SU-DHL-6 (cell line): ENCODE measurements around the gene SLC25A42.
A peak's percentile ranks its signal among the peaks of the same experiment; 100 is the strongest.

Source experiments
- H2AFZ ChIP-seq: fragments of 200-600 bp; sonication (generic); 2 replicates; pipeline ENCODE4 v1.6.1; 2014; ENCODE audit warnings: low read depth, mild to moderate bottlenecking, moderate library complexity, mixed read lengths, antibody characterized with exemption, low read length; ENCODE audit not compliant: severe bottlenecking
- H3F3A ChIP-seq: fragments of 200-600 bp; shearing (Covaris generic); 2 replicates; pipeline ENCODE4 v1.6.0; 2016; ENCODE audit warnings: antibody characterized with exemption, mild to moderate bottlenecking; ENCODE audit not compliant: insufficient read depth
- H3K27ac ChIP-seq: fragments of 200-600 bp; sonication (generic); 2 replicates; pipeline ENCODE4 v1.5.1; 2016; ENCODE audit warnings: low read depth, mild to moderate bottlenecking, low read length, moderate library complexity, mixed read lengths
- H3K27me3 ChIP-seq: fragments of 200-600 bp; sonication (generic), shearing (Covaris generic); 2 replicates; pipeline ENCODE4 v1.6.0; 2014; ENCODE audit warnings: mild to moderate bottlenecking, low read length
- H3K36me3 ChIP-seq: fragments of 200-600 bp; sonication (generic); 2 replicates; pipeline ENCODE4 v1.6.1; 2014; ENCODE audit warnings: mild to moderate bottlenecking, low read length, mixed read lengths
- H3K4me2 ChIP-seq: fragments of 300-600, 200-600 bp; shearing (Covaris generic), sonication (generic); 2 replicates; pipeline ENCODE4 v1.6.0; 2014; ENCODE audit warnings: low read length, low read depth, mild to moderate bottlenecking; ENCODE audit not compliant: poor library complexity, severe bottlenecking
- H3K4me3 ChIP-seq: fragments of 200-600 bp; sonication (generic); 2 replicates; pipeline ENCODE4 v1.5.1; 2014; ENCODE audit warnings: antibody characterized with exemption, low read length, mild to moderate bottlenecking, mixed read lengths; ENCODE audit not compliant: insufficient read depth, poor library complexity, severe bottlenecking
- H3K79me2 ChIP-seq: fragments of 200-600 bp; sonication (generic); 2 replicates; pipeline ENCODE4 v1.6.1; 2014; ENCODE audit warnings: mild to moderate bottlenecking, low read length, moderate library complexity; ENCODE audit not compliant: insufficient read depth
- H3K9ac ChIP-seq: fragments of 200-600 bp; sonication (generic); 2 replicates; pipeline ENCODE4 v1.7.0; 2014; ENCODE audit warnings: mild to moderate bottlenecking, low read length
- H3K9me2 ChIP-seq: fragments of 200-600 bp; sonication (generic); replicated peaks from 2 replicates; pipeline ENCODE4 v1.6.1; 2014; ENCODE audit warnings: low read length; ENCODE audit not compliant: insufficient read depth
- H3K9me3 ChIP-seq: fragments of 200-600 bp; sonication (generic); 2 replicates; pipeline ENCODE4 v1.6.1; 2014; ENCODE audit warnings: low read length, mixed read lengths; ENCODE audit not compliant: insufficient read depth
- H4K20me1 ChIP-seq: fragments of 200-600 bp; sonication (generic); 2 replicates; pipeline ENCODE4 v1.6.1; 2014; ENCODE audit warnings: low read depth, mild to moderate bottlenecking, antibody characterized with exemption, low read length, moderate library complexity, mixed read lengths
- CTCF ChIP-seq: fragments of 200-600 bp; sonication (generic); IDR thresholded peaks from one replicate; pipeline ENCODE4 v1.5.1; 2017; ENCODE audit warnings: antibody characterized with exemption, mild to moderate bottlenecking, low read length, moderate library complexity; ENCODE audit not compliant: insufficient read depth, poor library complexity, severe bottlenecking
- EZH2phosphoT487 ChIP-seq: fragments of 200-600 bp; sonication (generic), shearing (Covaris generic); conservative IDR thresholded peaks from 2 replicates; pipeline ENCODE4 v1.6.1; 2018; ENCODE audit warnings: mild to moderate bottlenecking, antibody characterized with exemption, low read length, moderate library complexity, mixed read lengths

SLC25A42 gene

GRCh38 chr19:19064098-19064722 lies 416 bp downstream of the SLC25A42 start:
- Histone ChIP-seq H3K27ac (peak overlapping the region; percentile 45), H3F3A (peaks cover 17% of the 10 kb centered on the region; the same call in 1 of the 2 replicates), H3K4me3 (peak overlapping the region; percentile 69), H3K9me2 (no peaks in the 10 kb centered on the region), H3K27me3 (no peaks in the 10 kb centered on the region), H2AFZ (peak overlapping the region; percentile 22), H3K36me3 (no peaks in the 10 kb centered on the region), H3K9ac (peak overlapping the region; percentile 62), H3K79me2 (peaks cover 14% of the 10 kb centered on the region), H4K20me1 (no peaks in the 10 kb centered on the region), H3K9me3 (no peaks in the 10 kb centered on the region), H3K4me2 (peak overlapping the region; percentile 88)
- no peak for TF ChIP-seq EZH2phosphoT487
- TF ChIP-seq CTCF = peak; percentile 31

DNA sequence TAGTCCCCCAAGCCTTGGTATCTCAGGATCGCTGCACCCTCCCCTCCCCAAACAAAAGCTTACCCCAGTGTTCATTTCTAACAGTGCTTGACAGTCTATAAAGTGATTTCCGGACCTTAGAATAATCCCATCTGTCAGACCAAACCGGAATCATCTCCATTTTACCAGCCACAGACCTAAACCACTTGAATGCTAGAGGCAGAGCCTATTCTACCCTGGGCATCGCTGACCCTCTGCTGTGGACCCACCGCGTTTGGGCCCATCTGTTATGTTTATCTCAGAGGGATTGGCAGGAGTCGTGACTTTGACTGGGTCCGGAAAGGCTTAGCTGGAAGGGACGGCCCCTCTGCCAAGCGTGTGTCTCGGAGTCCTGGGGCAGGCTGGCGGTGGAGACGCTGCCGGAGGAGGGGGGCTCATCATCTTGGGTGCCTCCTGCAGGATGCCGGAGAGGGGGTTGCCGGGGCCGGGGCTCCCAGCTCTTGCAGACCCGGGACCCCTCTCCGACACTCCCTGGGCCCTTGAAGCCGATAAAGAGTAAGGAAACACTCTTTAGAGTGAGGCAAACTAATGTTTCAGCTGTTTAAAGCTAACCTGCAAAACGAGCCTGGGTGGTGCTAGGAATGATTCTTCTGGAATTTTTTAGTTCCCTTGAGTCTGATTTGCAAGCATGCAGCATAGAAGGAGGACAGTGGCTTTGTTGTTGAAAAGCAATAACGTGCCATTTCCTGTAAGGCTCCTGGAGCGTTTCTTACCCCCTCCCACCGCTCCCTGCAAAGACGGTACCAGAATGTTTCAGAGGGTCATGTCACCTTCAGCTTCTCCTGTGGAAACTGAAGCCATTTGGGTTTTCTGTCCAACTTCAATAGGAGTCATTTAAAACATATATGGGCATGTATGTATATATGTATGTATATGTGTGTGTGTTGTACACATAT lies 1.3 kb downstream of the SLC25A42 start:
- peak overlapping the region; percentile 62 for H3K9ac ChIP-seq
- no peaks in the 10 kb centered on the region for H4K20me1 ChIP-seq
- H3K27me3 ChIP-seq = no peaks in the 10 kb centered on the region
- no peaks in the 10 kb centered on the region for H3K9me2 ChIP-seq
- peak overlapping the region; percentile 22 for H2AFZ ChIP-seq
- peak overlapping the region; percentile 69 for H3K4me3 ChIP-seq
- H3K9me3 ChIP-seq = no peaks in the 10 kb centered on the region
- peak overlapping the region; percentile 88 for H3K4me2 ChIP-seq
- H3F3A ChIP-seq = peaks cover 17% of the 10 kb centered on the region; the same call in 1 of the 2 replicates
- H3K36me3 ChIP-seq = no peaks in the 10 kb centered on the region
- peaks cover 14% of the 10 kb centered on the region for H3K79me2 ChIP-seq
- TF ChIP-seq CTCF = no peak
- no peak for TF ChIP-seq EZH2phosphoT487
- peak overlapping the region; percentile 45 for H3K27ac ChIP-seq

GRCh38 chr19:19067276-19068072 lies 3.7 kb downstream of the SLC25A42 start:
- TF ChIP-seq CTCF (no peak), EZH2phosphoT487 (no peak)
- no peak overlapping the region for H3K4me3 ChIP-seq

More at GRCh38 chr19:19067276-19068072, 3.7 kb downstream of the SLC25A42 start:
- no peak overlapping the region for H3K4me2 ChIP-seq
- no peak overlapping the region for H2AFZ ChIP-seq
- H3K27ac ChIP-seq = no peak overlapping the region
- no peak overlapping the region; the same call in 1 of the 2 replicates for H3K9ac ChIP-seq
- H3K36me3 ChIP-seq = no peaks in the 10 kb centered on the region
- peaks cover 11% of the 10 kb centered on the region; the same call in 1 of the 2 replicates for H3F3A ChIP-seq
- no peaks in the 10 kb centered on the region for H3K27me3 ChIP-seq
- no peaks in the 10 kb centered on the region for H3K9me3 ChIP-seq
- no peaks in the 10 kb centered on the region for H3K9me2 ChIP-seq
- H4K20me1 ChIP-seq = no peaks in the 10 kb centered on the region
- H3K79me2 ChIP-seq = peaks cover 16% of the 10 kb centered on the region
